Naive B cell (primary cell): ENCODE data around the gene NPTN. TPM values are rescaled to one million over a fixed set of nuclear protein-coding genes. Genes with fewer than 3 reads are reported as not detected.

Experiments
- ATAC-seq, 2 donors: fragments of 150-1000 bp; cut with Tn5 transposase; 2 replicates each; pipeline ENCODE4 v1.10.0; 2021; ENCODE audit warnings: low read depth in 2 of 2, mild to moderate bottlenecking in 2 of 2, moderate library complexity in 2 of 2
- DNase-seq: peaks from one replicate; pipeline ENCODE4 v3.0.0; 2022
- H3K27ac Mint-ChIP-seq, 6 donors: one replicate each; pipeline ENCODE4 v1.8.0; 2020 to 2022; ENCODE audit warnings: mild to moderate bottlenecking in 6 of 6, mixed read lengths in 6 of 6, moderate library complexity in 5 of 6, inconsistent platforms in 2 of 6
- H3K27me3 Mint-ChIP-seq, 3 donors: one replicate each; pipeline ENCODE4 v1.8.0; 2021 to 2022; ENCODE audit warnings: mixed read lengths in 3 of 3, mild to moderate bottlenecking in 1 of 3
- H3K36me3 Mint-ChIP-seq, 2 donors: one replicate each; pipeline ENCODE4 v1.8.0; 2020 to 2022; ENCODE audit warnings: mixed read lengths in 2 of 2, inconsistent platforms in 1 of 2, mild to moderate bottlenecking in 1 of 2
- H3K4me1 Mint-ChIP-seq, 3 donors: one replicate each; pipeline ENCODE4 v1.8.0; 2020 to 2022; ENCODE audit warnings: mixed read lengths in 3 of 3, inconsistent platforms in 1 of 3, mild to moderate bottlenecking in 1 of 3, moderate library complexity in 1 of 3
- H3K4me3 Mint-ChIP-seq, 8 donors: one replicate each; pipeline ENCODE4 v1.8.0; 2020 to 2022; ENCODE audit warnings: mild to moderate bottlenecking in 8 of 8, mixed read lengths in 8 of 8, moderate library complexity in 8 of 8, inconsistent platforms in 2 of 8
- H3K9me3 Mint-ChIP-seq, 7 donors: one replicate each; pipeline ENCODE4 v1.8.0; 2020 to 2022; ENCODE audit warnings: mixed read lengths in 7 of 7, mild to moderate bottlenecking in 5 of 7, inconsistent platforms in 2 of 7, moderate library complexity in 1 of 7
- polyA plus RNA-seq, 6 donors: library from polyadenylated mRNA; unstranded; fragments of 300-500 nt; fragmentation: Illumina TruSeq; gene quantifications; one replicate each; pipeline ENCODE4 v1.2.3, GENCODE V29; 2021; ENCODE audit warnings: low read depth in 6 of 6

The NPTN gene
- polyA plus RNA-seq, 6 donors from 2014 or later = 20.4 to 40.5 (median 28.3) TPM

DNA sequence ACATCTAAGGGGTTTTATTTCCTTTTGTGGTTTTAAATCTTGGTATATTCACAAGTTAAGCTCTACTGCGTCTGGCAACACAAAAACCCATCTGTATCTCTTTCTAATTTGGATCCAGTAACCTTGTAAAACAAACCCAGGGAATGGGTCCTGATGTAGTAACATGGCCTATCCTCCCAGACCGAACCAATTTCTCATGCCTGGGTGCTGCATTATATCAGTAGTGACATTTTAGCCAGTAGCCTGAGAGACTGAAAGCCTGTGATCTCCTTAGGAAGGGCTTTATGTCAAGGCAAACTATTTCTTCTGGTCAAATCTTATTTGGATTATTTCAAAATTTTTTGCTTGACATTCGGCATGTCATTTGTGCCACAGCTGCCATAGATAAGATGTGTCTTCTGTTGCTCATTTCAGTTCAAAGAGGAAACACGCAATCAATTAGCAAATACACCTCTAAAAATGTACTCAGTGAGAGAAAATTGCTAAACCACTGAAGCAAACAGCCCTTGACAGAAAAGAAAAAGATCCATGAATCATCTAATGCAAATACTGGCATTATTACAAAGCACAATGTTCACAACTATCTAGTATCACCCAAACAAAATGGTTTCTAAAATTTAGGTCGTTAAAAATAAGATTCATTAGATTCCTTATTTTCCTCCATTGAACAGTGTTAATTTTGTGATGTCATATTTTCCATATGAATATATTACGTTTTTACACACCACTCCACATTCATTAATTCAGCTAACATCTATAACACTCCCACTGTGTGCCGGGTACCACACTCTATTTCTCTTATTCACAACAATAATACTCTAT is 4.0 kb downstream of the NPTN start:
- Mint-ChIP-seq H3K36me3 (no peaks in the 10 kb centered on the region), H3K4me1 (peaks cover 34 to 53% (median 46%) of the 10 kb centered on the region in 3 donors), H3K4me3 (peak overlapping the region in 1 of 8 donors; percentile 15), H3K27me3 (no peaks in the 10 kb centered on the region), H3K9me3 (peaks cover 0 to 5% (median 2%) of the 10 kb centered on the region in 7 donors), H3K27ac (peak overlapping the region in 1 of 6 donors; percentile 37)
- no peak for DNase-seq
- no peak for ATAC-seq

DNA sequence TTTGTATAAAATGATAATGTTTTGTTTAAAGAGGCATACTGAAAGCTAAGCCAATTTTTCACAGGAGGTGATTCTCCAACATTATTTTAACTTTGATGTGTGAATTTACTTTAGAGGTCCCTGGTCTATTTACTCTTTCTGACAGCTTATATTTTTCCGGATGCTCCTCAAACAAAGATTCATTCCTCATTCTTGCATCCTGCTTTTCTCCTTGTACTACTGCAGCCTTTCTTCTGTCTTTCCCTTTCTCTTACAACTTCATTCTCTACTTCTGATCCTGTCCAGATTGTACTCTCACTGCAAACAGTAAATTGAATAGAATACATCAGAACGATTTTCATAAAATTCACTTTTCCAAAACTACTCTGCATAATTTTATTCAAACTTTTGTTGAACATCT is 5.1 kb downstream of the NPTN start:
- Mint-ChIP-seq H3K9me3 (no peaks in the 10 kb centered on the region), H3K27ac (no peak overlapping the region), H3K4me3 (no peak overlapping the region), H3K27me3 (no peaks in the 10 kb centered on the region), H3K36me3 (no peaks in the 10 kb centered on the region), H3K4me1 (peaks cover 32 to 46% (median 44%) of the 10 kb centered on the region in 3 donors)
- DNase-seq (no peak), ATAC-seq (no peak)

DNA sequence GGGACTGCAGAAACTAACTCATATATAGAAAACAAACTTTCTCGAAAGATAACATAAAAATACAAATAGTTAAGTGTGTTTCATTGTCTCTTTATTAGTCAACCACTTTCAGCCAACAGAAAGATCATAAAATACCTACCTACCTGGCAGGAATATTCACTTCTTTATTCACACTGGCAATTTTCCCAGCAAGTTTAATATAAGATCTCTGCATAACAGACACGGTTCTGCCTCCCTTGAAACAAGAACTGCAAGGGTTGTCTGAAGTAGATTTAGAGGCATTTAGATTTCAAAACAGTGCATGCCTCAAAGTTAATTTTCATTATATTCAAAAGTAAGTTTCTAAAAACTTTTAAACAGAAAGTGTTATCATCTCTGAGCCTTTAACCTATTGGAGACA is 7.1 kb downstream of the NPTN start:
- H3K27ac Mint-ChIP-seq = no peak overlapping the region
- no peak overlapping the region for H3K4me3 Mint-ChIP-seq
- DNase-seq = no peak
- H3K27me3 Mint-ChIP-seq = no peaks in the 10 kb centered on the region
- no peak for ATAC-seq
- H3K9me3 Mint-ChIP-seq = no peaks in the 10 kb centered on the region
- peaks cover 22 to 40% (median 37%) of the 10 kb centered on the region in 3 donors for H3K4me1 Mint-ChIP-seq
- H3K36me3 Mint-ChIP-seq = no peaks in the 10 kb centered on the region

DNA sequence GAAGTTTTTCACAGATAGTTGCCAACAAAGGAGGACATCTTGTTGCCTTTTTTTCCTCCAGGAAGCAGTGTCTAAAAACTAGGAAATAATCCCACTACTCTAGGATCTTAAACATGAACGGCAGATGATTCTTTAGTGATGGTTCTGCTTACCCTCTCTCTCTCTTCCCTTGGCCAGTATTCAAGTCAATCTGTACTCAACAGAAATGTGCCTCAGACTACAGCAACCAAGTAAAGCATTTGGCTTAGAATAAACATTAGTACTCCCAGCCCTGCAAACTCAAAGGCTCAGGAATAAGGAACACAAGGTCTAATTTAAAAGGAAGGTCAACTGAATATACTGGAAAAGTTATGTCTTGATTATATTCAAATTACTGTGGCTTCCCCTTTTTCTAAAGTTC is 8.7 kb downstream of the NPTN start:
- ATAC-seq = no peak

DNA sequence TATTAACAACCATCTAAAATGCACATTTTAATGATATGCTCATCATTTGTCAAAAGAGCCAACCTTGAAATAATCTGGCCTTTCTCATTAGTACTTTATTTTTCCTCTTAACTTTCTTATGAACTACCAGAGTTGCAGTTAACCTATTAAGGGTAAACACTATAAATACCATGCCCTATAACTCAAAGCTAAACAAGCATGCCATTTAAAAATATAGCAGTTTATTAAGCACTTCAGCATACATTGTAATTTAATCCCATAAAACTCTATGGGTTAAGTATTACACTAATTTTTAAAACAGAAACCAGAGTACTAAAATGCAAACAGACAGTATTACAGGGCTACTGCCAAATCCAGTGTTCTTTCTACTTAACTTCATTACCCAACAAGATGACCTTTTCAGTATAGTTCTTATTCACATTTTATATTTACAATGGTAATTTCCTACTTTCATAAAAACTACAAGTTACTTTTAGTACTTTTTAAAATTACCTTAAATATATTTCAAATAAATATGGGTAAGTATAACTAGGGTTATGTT is 11.8 kb downstream of the NPTN start:
- peaks cover 18 to 36% (median 20%) of the 10 kb centered on the region in 3 donors for H3K4me1 Mint-ChIP-seq
- H3K27me3 Mint-ChIP-seq = no peaks in the 10 kb centered on the region
- H3K9me3 Mint-ChIP-seq = no peaks in the 10 kb centered on the region
- ATAC-seq (no peak), DNase-seq (no peak)
- H3K4me3 Mint-ChIP-seq = no peak overlapping the region
- H3K36me3 Mint-ChIP-seq = no peaks in the 10 kb centered on the region
- no peak overlapping the region for H3K27ac Mint-ChIP-seq

More for the DNA sequence above, 8.7 kb downstream of the NPTN start:
- Mint-ChIP-seq H3K4me3 (no peak overlapping the region), H3K27ac (no peak overlapping the region), H3K9me3 (no peaks in the 10 kb centered on the region), H3K27me3 (no peaks in the 10 kb centered on the region), H3K36me3 (no peaks in the 10 kb centered on the region), H3K4me1 (peaks cover 19 to 28% (median 27%) of the 10 kb centered on the region in 3 donors)
- no peak for DNase-seq

DNA sequence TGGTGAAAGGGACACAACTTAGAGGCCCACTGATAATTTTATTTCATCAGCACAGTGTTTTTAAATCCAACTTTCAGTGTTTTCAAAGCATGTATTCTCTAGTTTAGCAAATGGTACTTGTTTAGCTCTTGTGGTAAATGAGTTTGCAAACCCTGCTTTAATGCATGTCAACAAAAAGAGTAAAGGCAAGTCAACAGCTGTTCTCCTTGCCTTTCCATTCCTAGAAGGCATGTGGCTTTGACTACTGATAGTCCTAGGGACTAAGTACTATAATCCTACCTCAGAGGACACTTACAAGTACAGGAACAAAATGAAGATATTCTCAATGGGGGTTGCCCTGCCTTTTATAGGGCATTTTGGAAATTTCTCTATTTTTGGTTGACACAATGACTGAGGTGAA is 13.1 kb downstream of the NPTN start:
- Mint-ChIP-seq H3K4me3 (no peak overlapping the region), H3K27me3 (no peaks in the 10 kb centered on the region), H3K27ac (no peak overlapping the region), H3K36me3 (no peaks in the 10 kb centered on the region), H3K4me1 (peaks cover 17 to 45% (median 24%) of the 10 kb centered on the region in 3 donors), H3K9me3 (no peaks in the 10 kb centered on the region)
- DNase-seq = no peak
- ATAC-seq = no peak

DNA sequence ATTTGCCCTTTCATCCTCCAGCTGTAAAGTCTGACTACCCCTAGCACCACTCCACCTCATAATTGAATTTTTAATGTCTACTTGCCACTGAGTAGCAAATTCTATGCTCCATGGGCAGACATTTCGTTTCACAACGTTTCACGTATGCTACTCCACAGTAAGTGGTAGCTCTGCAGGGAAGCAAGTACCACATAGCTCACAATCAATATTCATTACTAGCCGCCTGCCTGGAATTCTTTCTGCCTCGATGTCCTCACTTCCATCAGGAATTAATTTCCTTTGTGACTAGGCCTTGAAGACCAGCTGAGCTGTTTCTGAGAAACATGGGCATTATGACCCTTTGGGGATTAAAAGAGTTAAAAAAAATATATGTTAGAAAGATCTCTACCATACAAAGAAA is 15.3 kb downstream of the NPTN start:
- no peak for DNase-seq
- Mint-ChIP-seq H3K36me3 (no peaks in the 10 kb centered on the region), H3K4me3 (no peak overlapping the region), H3K27me3 (no peaks in the 10 kb centered on the region), H3K27ac (peak overlapping the region in 1 of 6 donors; percentile 93), H3K9me3 (no peaks in the 10 kb centered on the region), H3K4me1 (peaks cover 8 to 29% (median 16%) of the 10 kb centered on the region in 3 donors)
- no peak for ATAC-seq

DNA sequence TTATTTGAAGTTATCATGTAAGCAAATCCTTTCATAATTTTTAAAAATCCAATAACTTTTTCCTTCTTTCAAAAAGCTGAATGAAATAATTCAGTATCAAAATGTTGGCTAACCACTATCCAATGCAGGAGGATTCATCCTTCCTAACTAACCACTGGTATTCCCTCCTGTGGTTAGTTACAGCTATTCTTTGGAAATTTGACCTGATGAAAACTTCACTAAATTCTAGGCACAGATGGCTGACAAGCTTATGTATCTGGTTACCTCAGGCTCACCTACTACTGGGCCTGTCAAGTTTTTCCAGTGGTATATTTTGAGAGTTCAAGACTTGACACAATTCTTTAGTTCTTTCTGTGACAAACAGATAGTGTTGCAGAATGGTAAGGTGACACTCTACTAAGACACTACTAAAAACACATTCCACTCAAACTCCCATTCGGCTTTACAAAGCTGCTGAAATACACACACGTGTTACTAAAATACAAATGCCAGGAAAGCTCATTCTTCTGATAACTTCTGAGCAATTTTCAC is 15.8 kb downstream of the NPTN start:
- no peak overlapping the region for H3K4me3 Mint-ChIP-seq
- no peaks in the 10 kb centered on the region for H3K9me3 Mint-ChIP-seq
- H3K4me1 Mint-ChIP-seq = peaks cover 8 to 24% (median 18%) of the 10 kb centered on the region in 3 donors
- ATAC-seq (no peak), DNase-seq (no peak)
- peak overlapping the region in 1 of 6 donors; percentile 93 for H3K27ac Mint-ChIP-seq
- H3K36me3 Mint-ChIP-seq = no peaks in the 10 kb centered on the region
- no peaks in the 10 kb centered on the region for H3K27me3 Mint-ChIP-seq

DNA sequence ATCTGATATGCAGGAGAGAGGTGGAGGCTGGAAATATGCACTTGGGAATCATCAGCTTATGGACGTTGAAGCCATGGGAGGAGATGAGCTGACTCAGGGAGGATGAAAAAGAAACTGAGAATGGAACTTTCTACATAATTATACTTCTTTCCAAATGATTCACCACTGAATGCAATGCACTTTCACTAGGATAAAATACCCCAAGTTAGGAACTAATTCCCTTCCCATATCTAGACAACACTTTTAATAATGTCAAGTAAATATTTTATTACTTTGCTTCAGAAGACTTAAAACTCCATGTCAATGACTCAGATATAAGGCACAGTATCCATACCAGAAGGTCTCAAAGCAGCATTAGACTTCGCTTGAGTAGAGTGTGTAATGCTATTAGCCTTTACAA is 24.2 kb downstream of the NPTN start:
- Mint-ChIP-seq H3K4me1 (peaks cover 29 to 69% (median 43%) of the 10 kb centered on the region in 3 donors), H3K36me3 (no peaks in the 10 kb centered on the region), H3K9me3 (peaks cover 0 to 2% (median 0%) of the 10 kb centered on the region in 7 donors), H3K27ac (no peak overlapping the region), H3K4me3 (no peak overlapping the region), H3K27me3 (no peaks in the 10 kb centered on the region)
- DNase-seq (no peak), ATAC-seq (no peak)

DNA sequence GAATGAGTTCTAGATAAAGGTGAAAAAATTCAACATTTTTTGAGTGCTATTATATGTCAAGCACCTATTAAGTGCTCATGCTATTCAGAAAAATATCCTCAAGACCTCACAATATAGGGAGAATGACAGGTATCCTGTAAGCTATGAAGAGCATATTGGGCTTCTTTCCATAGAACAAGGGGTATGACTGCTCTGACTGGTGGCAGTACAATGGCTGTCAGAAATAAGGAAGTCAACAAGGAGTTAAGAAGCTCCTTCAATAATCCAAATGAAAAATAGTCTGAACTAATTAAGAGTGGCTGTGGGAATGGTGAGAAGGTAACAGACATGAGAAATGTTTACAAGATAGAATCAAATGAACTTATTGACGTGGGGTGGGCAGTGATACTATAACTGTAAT is 24.7 kb downstream of the NPTN start:
- peaks cover 29 to 70% (median 43%) of the 10 kb centered on the region in 3 donors for H3K4me1 Mint-ChIP-seq
- H3K27me3 Mint-ChIP-seq = no peaks in the 10 kb centered on the region
- DNase-seq (no peak), ATAC-seq (no peak)
- H3K36me3 Mint-ChIP-seq = no peaks in the 10 kb centered on the region
- no peak overlapping the region for H3K4me3 Mint-ChIP-seq
- H3K9me3 Mint-ChIP-seq = peaks cover 0 to 2% (median 0%) of the 10 kb centered on the region in 7 donors
- H3K27ac Mint-ChIP-seq = peak overlapping the region in 2 of 6 donors; percentile 2 to 48

DNA sequence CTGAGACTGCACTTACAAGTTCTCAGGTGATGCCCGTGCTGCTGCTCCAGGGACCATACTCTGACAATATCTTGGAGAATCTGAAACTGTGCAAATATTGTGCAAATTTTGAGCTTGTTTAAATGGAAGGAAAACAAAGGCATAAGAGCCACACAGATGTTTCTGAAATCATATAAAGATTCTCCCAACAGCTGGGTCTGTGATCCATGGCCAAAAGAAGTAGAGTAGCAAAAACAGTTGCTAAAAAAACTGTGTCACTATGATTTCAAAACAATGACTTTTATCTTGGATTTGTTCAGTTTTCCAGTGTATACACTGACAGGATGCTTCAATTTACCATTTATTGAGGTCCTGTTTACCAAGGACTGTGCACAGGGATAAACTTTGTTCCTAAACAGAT is 25.3 kb downstream of the NPTN start:
- H3K4me1 Mint-ChIP-seq = peaks cover 33 to 70% (median 43%) of the 10 kb centered on the region in 3 donors
- H3K36me3 Mint-ChIP-seq = no peaks in the 10 kb centered on the region
- no peaks in the 10 kb centered on the region for H3K27me3 Mint-ChIP-seq
- no peak for DNase-seq
- no peak overlapping the region for H3K4me3 Mint-ChIP-seq
- H3K9me3 Mint-ChIP-seq = peaks cover 0 to 2% (median 0%) of the 10 kb centered on the region in 7 donors
- H3K27ac Mint-ChIP-seq = peak overlapping the region in 1 of 6 donors; percentile 95
- no peak for ATAC-seq

DNA sequence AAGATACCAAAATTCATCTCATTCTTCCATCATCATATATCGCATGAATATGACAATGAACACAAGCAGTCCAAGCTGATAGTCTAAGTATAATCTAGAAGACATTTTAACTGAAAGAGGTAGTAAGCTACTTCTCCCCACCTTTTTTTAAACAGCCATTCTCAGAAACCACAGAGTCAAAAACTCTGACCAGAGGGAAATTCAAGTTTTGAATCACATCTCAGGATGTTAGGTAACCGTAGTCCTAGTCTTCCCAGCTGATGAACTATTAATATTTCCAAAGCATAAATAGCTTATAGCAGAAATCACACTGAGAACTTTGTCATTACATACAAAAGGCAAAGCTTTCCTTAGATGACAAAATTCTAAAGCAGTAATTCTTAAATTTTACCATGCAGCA is 25.8 kb downstream of the NPTN start:
- DNase-seq (no peak), ATAC-seq (no peak)
- H3K36me3 Mint-ChIP-seq = no peaks in the 10 kb centered on the region
- peaks cover 0 to 2% (median 0%) of the 10 kb centered on the region in 7 donors for H3K9me3 Mint-ChIP-seq
- no peaks in the 10 kb centered on the region for H3K27me3 Mint-ChIP-seq
- no peak overlapping the region for H3K4me3 Mint-ChIP-seq
- peak overlapping the region in 1 of 6 donors; percentile 95 for H3K27ac Mint-ChIP-seq
- peaks cover 31 to 70% (median 43%) of the 10 kb centered on the region in 3 donors for H3K4me1 Mint-ChIP-seq

DNA sequence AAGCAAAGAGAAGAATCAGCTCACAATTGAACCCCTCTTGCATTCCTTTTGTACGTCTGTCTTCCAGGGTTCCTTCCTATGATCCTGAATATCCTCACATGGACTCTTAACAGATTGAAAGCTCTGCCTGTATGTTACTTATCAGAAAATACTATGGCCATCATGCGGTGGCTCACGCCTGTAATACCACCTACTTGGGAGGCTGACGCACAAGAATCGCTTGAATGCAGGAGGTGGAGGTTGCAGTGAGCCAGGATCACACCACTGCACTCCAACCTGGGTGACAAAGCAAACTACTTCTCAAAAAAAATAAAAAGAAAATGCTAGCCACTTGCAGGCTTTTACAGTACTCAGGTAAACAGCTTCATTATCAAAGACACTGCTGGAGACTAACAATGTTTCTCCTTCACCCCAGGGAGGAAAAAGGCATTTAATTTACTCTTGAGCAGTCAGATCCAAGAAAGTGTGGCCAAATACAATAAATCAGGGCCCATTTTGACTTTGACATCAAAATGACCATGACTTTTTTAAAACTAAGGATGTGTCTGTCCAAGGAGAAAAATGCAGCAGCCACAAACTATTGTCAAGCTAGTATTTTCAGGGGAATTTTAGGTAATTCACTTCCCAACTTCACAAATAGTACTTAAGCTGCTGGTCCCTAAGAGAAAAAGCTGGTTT is 27.3 kb downstream of the NPTN start:
- DNase-seq (no peak), ATAC-seq (no peak)
- Mint-ChIP-seq H3K27me3 (no peaks in the 10 kb centered on the region), H3K36me3 (no peaks in the 10 kb centered on the region), H3K9me3 (peaks cover 0 to 2% (median 0%) of the 10 kb centered on the region in 7 donors), H3K4me3 (no peak overlapping the region), H3K27ac (no peak overlapping the region), H3K4me1 (peaks cover 22 to 57% (median 31%) of the 10 kb centered on the region in 3 donors)
